ENCODE results near the gene ASS1.

Gene ASS1

DNA sequence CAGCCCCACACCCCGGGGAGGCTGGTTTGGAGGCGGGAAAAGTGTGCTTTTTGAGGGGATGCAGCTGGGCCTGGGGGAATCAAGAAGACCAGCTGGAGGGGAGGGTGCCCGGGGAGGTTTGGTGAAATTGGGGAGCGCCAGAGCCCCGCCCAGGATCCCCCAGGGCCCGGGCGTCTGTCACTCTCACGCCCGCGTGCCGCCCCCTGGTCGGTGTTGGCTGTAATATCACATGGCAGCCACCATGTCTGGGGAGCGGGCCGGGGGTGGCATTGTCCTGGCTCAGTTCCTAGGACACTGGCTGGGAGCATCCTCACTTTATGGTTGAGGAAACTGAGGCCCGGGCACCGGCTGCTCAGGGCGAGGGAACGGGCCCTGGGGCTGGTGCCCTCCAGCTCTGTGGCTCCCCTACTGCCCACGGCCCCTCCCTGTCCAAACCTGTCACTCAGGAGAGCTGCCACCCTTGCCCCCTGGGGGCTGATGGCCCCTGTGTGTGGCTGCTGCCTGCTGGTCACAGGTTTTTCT is 27.5 kb downstream of the ASS1 start:
- no peak for TF ChIP-seq CTCF (IDR thresholded peaks at IDR 0.05; ENCODE audit: low read depth, low read length)
- DNase-seq (ENCODE audit: low read depth in 2 of 2): no peak
- H3K4me3 ChIP-seq (replicated peaks in 1 of 2; ENCODE audit: low read depth in 2 of 2, low read length in 2 of 2): no peak overlapping the region

- TF ChIP-seq CTCF (IDR thresholded peaks at IDR 0.05; ENCODE audit: low read depth, low read length): no peak
- no peak for DNase-seq (ENCODE audit: low read depth in 2 of 2)
- no peak overlapping the region for H3K4me3 ChIP-seq (replicated peaks in 1 of 2; ENCODE audit: low read depth in 2 of 2, low read length in 2 of 2)
These were observed 28.2 kb downstream of the ASS1 start for GRCh38 chr9:130473009-130473408.

DNA sequence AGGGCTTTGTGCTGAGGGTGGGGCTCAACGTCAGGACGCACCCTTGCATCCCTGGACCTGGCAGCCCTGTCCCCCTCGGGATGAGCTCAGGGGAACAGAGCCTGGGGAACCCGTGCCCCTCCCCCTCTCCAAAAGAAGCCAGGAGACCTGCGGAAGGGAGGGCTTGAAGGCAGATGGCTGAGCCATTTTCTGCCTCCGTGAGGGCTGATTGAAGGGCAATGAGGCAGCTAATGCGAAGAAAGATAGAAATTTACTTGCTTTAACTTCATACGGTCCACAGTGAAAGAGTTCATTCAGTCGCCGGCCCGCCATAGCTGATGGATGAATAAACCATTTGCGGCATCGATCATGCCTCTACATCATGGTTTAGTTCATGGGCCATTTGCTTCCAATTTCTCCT is 28.8 kb downstream of the ASS1 start:
- DNase-seq (ENCODE audit: low read depth in 2 of 2): no peak
- no peak overlapping the region for H3K4me3 ChIP-seq (replicated peaks in 1 of 2; ENCODE audit: low read depth in 2 of 2, low read length in 2 of 2)
- no peak for TF ChIP-seq CTCF (IDR thresholded peaks at IDR 0.05; ENCODE audit: low read depth, low read length)

GRCh38 chr9:130474106-130474505 is 29.3 kb downstream of the ASS1 start:
- H3K4me3 ChIP-seq (replicated peaks in 1 of 2; ENCODE audit: low read depth in 2 of 2, low read length in 2 of 2): no peak overlapping the region
- no peak for TF ChIP-seq CTCF (IDR thresholded peaks at IDR 0.05; ENCODE audit: low read depth, low read length)
- DNase-seq (ENCODE audit: low read depth in 2 of 2): no peak

- H3K4me3 ChIP-seq (replicated peaks in 1 of 2; ENCODE audit: low read depth in 2 of 2, low read length in 2 of 2): no peak overlapping the region
- TF ChIP-seq CTCF (IDR thresholded peaks at IDR 0.05; ENCODE audit: low read depth, low read length): no peak
- DNase-seq (ENCODE audit: low read depth in 2 of 2): no peak
These were observed 31.5 kb downstream of the ASS1 start for GRCh38 chr9:130476151-130476730.

GRCh38 chr9:130477564-130477963 is 32.8 kb downstream of the ASS1 start:
- no peak for TF ChIP-seq CTCF (IDR thresholded peaks at IDR 0.05; ENCODE audit: low read depth, low read length)
- H3K4me3 ChIP-seq (replicated peaks in 1 of 2; ENCODE audit: low read depth in 2 of 2, low read length in 2 of 2): no peak overlapping the region
- no peak for DNase-seq (ENCODE audit: low read depth in 2 of 2)

DNA sequence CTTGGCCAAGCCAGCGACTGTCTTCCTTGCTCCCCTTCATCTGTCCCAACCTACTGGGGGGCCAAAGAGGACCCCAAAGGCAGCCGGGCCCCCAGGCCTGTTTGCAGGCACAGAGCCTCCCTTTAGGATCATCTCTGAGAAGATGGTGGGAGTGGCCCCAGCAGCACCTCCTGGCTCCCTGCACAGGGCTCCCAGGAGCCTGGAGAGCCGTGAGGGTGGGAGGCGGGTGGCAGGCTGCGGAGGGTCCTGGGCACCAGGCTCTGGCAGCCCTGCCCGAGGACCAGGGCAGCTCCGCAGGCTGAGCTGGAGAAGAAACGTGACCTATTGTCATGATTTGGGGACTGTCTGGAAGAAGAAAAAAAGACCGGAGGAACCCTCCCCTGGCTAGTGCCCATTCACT is 33.4 kb downstream of the ASS1 start:
- H3K4me3 ChIP-seq (replicated peaks in 1 of 2; ENCODE audit: low read depth in 2 of 2, low read length in 2 of 2): no peak overlapping the region
- no peak for TF ChIP-seq CTCF (IDR thresholded peaks at IDR 0.05; ENCODE audit: low read depth, low read length)
- no peak for DNase-seq (ENCODE audit: low read depth in 2 of 2)

All from cardiac fibroblast (primary cell).